Keratinocyte (primary cell): Measurements from ENCODE around the gene TVP23A.

ENCODE experiments used
- EZH2 ChIP-seq: IDR thresholded peaks from one replicate; pipeline ENCODE4 v1.6.1; 2012; ENCODE audit warnings: inconsistent platforms, mild to moderate bottlenecking, low read length, moderate library complexity
- TF ChIP-seq, protein P1 (sequence below), 3 experiments: IDR thresholded peaks in 1 of 3; conservative IDR thresholded peaks in 1 of 3; optimal IDR thresholded peaks in 1 of 3; 2 replicates in 2 of 3; 3 replicates in 1 of 3; pipeline versions ENCODE3 to v1.5.1; 2011; ENCODE audit warnings: low read length in 3 of 3, mild to moderate bottlenecking in 3 of 3, moderate library complexity in 2 of 3, control low read depth in 1 of 3, inconsistent platforms in 1 of 3; ENCODE audit not compliant: insufficient read depth in 2 of 3; ENCODE audit errors: extremely low read depth in 1 of 3

DNA sequence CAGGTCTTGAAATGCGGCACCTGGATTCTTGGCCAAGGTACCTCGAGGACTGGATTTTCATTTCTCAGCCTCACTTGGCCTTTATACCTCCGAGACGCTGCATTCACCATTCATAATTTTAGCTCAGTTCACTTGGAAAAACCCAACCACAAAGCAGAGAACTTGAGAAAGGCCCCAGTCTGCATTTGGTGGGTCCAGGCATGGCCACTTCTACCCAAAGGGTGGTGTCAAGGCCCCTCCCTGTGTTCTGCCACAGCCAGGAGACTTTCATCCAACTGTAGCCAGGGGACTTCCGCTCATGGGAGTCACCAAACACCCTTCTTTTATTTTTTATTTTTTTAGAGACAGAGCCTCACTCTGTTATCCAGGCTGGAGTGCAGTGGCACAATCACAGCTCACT lies 14.7 kb upstream of the TVP23A start:
- no peak for TF ChIP-seq EZH2
- TF ChIP-seq, protein P1, sequence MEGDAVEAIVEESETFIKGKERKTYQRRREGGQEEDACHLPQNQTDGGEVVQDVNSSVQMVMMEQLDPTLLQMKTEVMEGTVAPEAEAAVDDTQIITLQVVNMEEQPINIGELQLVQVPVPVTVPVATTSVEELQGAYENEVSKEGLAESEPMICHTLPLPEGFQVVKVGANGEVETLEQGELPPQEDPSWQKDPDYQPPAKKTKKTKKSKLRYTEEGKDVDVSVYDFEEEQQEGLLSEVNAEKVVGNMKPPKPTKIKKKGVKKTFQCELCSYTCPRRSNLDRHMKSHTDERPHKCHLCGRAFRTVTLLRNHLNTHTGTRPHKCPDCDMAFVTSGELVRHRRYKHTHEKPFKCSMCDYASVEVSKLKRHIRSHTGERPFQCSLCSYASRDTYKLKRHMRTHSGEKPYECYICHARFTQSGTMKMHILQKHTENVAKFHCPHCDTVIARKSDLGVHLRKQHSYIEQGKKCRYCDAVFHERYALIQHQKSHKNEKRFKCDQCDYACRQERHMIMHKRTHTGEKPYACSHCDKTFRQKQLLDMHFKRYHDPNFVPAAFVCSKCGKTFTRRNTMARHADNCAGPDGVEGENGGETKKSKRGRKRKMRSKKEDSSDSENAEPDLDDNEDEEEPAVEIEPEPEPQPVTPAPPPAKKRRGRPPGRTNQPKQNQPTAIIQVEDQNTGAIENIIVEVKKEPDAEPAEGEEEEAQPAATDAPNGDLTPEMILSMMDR (optimal IDR thresholded peaks at IDR 0.05 in 1 of 3, IDR thresholded peaks at IDR 0.05 in 1 of 3, conservative IDR thresholded peaks at IDR 0.05 in 1 of 3; ENCODE audit: extremely low read depth in 1 of 3, insufficient read depth in 2 of 3, low read length in 3 of 3) = no peak
